Fibroblast of lung (primary cell): ENCODE data around the gene AGXT. TPM values are rescaled to one million over a fixed set of nuclear protein-coding genes. Genes with fewer than 3 reads are reported as not detected.
A peak's percentile ranks its signal among the peaks of the same experiment; 100 is the strongest.

Experiments used
- DNase-seq, 2 donors: peaks; one replicate each; pipeline versions ENCODE4 v3.0.0 to v3.0.0-alpha.2; 2010; ENCODE audit warnings: low read depth in 2 of 2
- H2AFZ ChIP-seq: 2 replicates; pipeline ENCODE4 v1.5.1; 2012; ENCODE audit warnings: low read length, control low read depth, inconsistent platforms
- H3K27ac ChIP-seq: 2 replicates; pipeline ENCODE4 v1.5.1; 2011; ENCODE audit warnings: low read length, control low read depth; ENCODE audit not compliant: insufficient read depth
- H3K27me3 ChIP-seq: 2 replicates; pipeline ENCODE4 v1.5.1; 2011; ENCODE audit warnings: mild to moderate bottlenecking, low read length; ENCODE audit not compliant: control insufficient read depth, insufficient read depth
- H3K36me3 ChIP-seq: 2 replicates; pipeline ENCODE4 v1.5.1; 2011; ENCODE audit warnings: low read length; ENCODE audit not compliant: control insufficient read depth, insufficient read depth
- H3K4me1 ChIP-seq: 2 replicates; pipeline ENCODE4 v1.5.1; 2011; ENCODE audit warnings: low read length; ENCODE audit not compliant: control insufficient read depth, insufficient read depth; ENCODE audit errors: extremely low read depth
- H3K4me2 ChIP-seq: 2 replicates; pipeline ENCODE4 v1.5.1; 2011; ENCODE audit warnings: low read length, control low read depth; ENCODE audit not compliant: insufficient read depth; ENCODE audit errors: extremely low read depth
- H3K4me3 ChIP-seq, 4 experiments: fragments of 200-600 bp in 1 of 4; sonication (generic) in 1 of 4; replicated peaks in 1 of 4; 2 replicates each; pipeline ENCODE4 v1.5.1; 2011 to 2016; ENCODE audit warnings: low read length in 4 of 4, low read depth in 3 of 4, mild to moderate bottlenecking in 3 of 4, control low read depth in 2 of 4, inconsistent platforms in 1 of 4, mixed read lengths in 1 of 4; ENCODE audit not compliant: insufficient read depth in 1 of 4; ENCODE audit errors: control extremely low read depth in 1 of 4
- H3K79me2 ChIP-seq: 2 replicates; pipeline ENCODE4 v1.5.1; 2012; ENCODE audit warnings: mild to moderate bottlenecking, low read length, inconsistent platforms; ENCODE audit not compliant: control insufficient read depth, insufficient read depth
- H3K9ac ChIP-seq: 2 replicates; pipeline ENCODE4 v1.5.1; 2011; ENCODE audit warnings: mild to moderate bottlenecking, low read length, control low read depth; ENCODE audit not compliant: insufficient read depth
- H3K9me3 ChIP-seq: 2 replicates; pipeline ENCODE4 v1.5.1; 2012; ENCODE audit warnings: low read depth, low read length; ENCODE audit not compliant: control insufficient read depth, insufficient read depth
- H4K20me1 ChIP-seq: 2 replicates; pipeline ENCODE4 v1.5.1; 2011; ENCODE audit warnings: low read length; ENCODE audit not compliant: control insufficient read depth, insufficient read depth; ENCODE audit errors: extremely low read depth
- EZH2 ChIP-seq: IDR thresholded peaks from 2 replicates; pipeline ENCODE4 v1.5.1; 2012; ENCODE audit warnings: low read length, control low read depth, mild to moderate bottlenecking; ENCODE audit errors: missing control alignments
- polyA plus RNA-seq, 2 donors: library from polyadenylated mRNA; depleted of rRNA in 1 of 2; stranded (reverse) in 1 of 2; unstranded in 1 of 2; fragments of >200 nt; gene quantifications; 2 replicates each; pipeline ENCODE4 v1.2.1, GENCODE V29; 2011 to 2012; ENCODE audit warnings: missing spikeins in 1 of 2
- total RNA-seq: library from RNA; depleted of rRNA; stranded (reverse); fragments of >200 nt; gene quantifications from 2 replicates; pipeline ENCODE4 v1.2.1, GENCODE V29; 2014
- TF ChIP-seq, protein P1 (sequence below), 2 donors: IDR thresholded peaks in 1 of 2; conservative IDR thresholded peaks in 1 of 2; 1 replicate in 1 of 2; 2 replicates in 1 of 2; pipeline ENCODE4 v1.5.1; 2011 to 2012; ENCODE audit warnings: low read length in 2 of 2, control low read depth in 1 of 2, inconsistent platforms in 1 of 2, low read depth in 1 of 2, mild to moderate bottlenecking in 1 of 2

The AGXT gene
- total and polyA plus RNA-seq, 2 donors (not counting 1 experiment from before 2014, with no cell fraction given), result not detected

DNA sequence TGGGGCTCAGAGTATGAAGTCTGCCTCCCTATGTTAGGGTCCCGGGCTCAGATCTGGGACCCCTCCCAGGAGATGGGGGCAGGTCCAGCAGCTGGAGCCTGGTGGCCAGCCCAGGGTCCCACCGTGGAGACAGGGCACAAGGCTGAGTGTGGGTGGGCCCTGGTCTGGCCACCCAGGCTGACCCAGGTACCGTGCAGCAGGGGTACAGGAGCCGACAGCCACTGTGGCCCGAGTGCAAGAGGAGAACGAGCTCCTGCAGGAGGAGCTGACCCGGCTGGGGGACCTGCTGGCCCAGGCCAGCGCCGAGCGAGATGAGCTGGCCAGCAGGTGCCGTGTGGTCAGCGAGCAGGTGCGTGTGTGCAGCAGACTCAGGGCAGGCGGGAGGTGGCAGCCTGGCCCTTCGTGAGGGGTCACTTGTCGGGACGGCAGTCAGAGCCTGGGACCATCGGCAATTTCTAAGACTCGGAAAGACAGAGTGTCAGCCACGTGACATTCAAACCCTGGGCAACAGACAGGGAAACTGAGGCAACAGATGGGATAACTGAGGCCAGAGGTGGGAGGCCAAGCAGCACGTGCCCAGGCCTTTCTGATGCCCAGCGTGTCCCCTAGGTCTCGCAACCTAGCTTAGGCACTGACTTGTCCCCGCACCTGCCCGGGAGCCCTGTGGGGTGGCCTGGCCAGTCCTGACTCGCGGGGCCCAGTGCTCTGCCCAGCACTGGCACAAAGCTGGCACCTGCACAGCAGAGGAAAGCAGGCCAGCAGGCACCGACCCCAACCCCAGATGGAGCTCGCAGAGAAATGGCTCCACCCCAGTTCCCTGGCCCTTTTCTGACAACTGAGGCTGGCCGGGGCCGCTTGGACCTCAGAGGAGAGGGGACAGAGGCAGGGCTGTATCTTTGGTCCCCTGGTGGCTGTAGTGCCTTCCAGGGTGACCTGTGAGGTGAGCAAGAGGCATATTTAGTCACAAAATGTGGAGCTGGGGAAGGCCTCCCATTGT lies 51.5 kb downstream of the AGXT start:
- Histone ChIP-seq H3K9ac (no peak overlapping the region), H2AFZ (no peak overlapping the region), H3K79me2 (no peaks in the 10 kb centered on the region), H4K20me1 (no peaks in the 10 kb centered on the region), H3K27me3 (no peaks in the 10 kb centered on the region), H3K4me1 (peaks cover 38% of the 10 kb centered on the region), H3K4me2 (no peak overlapping the region), H3K36me3 (no peaks in the 10 kb centered on the region), H3K27ac (peak overlapping the region; percentile 100), H3K9me3 (no peaks in the 10 kb centered on the region), H3K4me3 (no peak overlapping the region)
- TF ChIP-seq EZH2, result no peak
- TF ChIP-seq, protein P1, sequence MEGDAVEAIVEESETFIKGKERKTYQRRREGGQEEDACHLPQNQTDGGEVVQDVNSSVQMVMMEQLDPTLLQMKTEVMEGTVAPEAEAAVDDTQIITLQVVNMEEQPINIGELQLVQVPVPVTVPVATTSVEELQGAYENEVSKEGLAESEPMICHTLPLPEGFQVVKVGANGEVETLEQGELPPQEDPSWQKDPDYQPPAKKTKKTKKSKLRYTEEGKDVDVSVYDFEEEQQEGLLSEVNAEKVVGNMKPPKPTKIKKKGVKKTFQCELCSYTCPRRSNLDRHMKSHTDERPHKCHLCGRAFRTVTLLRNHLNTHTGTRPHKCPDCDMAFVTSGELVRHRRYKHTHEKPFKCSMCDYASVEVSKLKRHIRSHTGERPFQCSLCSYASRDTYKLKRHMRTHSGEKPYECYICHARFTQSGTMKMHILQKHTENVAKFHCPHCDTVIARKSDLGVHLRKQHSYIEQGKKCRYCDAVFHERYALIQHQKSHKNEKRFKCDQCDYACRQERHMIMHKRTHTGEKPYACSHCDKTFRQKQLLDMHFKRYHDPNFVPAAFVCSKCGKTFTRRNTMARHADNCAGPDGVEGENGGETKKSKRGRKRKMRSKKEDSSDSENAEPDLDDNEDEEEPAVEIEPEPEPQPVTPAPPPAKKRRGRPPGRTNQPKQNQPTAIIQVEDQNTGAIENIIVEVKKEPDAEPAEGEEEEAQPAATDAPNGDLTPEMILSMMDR (conservative IDR thresholded peaks at IDR 0.05 in 1 of 2, IDR thresholded peaks at IDR 0.05 in 1 of 2; ENCODE audit: low read depth in 1 of 2, low read length in 2 of 2), result no peak
- no peak for DNase-seq

DNA sequence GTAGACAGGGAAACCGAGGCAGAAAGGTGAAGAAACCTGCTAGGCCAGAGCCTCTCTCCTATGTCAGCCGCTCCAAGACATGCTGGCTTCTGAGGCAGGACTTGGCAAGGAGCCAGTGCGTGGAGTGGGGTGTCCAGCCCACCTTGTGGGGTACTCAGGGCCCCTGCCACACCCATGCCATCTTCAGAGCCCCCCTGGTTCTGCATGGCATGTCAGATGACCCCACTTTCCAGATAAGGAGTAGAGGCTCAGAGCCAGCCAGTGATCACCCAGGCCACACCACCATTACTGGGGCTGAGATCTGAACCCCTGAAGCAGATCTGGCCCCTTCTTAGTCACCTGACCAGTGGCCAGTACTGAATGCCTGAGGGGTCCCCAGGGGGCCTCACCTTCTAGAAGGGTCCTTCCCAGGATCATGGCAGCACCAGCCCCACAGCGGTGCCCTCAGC lies 52.2 kb downstream of the AGXT start:
- Histone ChIP-seq H3K27me3 (no peaks in the 10 kb centered on the region), H4K20me1 (no peaks in the 10 kb centered on the region), H3K27ac (peak overlapping the region; percentile 100), H3K9ac (peak overlapping the region; percentile 55), H3K9me3 (no peaks in the 10 kb centered on the region), H2AFZ (no peak overlapping the region), H3K36me3 (no peaks in the 10 kb centered on the region), H3K4me2 (peak overlapping the region; percentile 35), H3K4me1 (peaks cover 35% of the 10 kb centered on the region), H3K79me2 (no peaks in the 10 kb centered on the region), H3K4me3 (no peak overlapping the region)
- DNase-seq, result no peak
- TF ChIP-seq EZH2, result no peak
- TF ChIP-seq, protein P1 (conservative IDR thresholded peaks at IDR 0.05 in 1 of 2, IDR thresholded peaks at IDR 0.05 in 1 of 2; ENCODE audit: low read depth in 1 of 2, low read length in 2 of 2), result no peak

DNA sequence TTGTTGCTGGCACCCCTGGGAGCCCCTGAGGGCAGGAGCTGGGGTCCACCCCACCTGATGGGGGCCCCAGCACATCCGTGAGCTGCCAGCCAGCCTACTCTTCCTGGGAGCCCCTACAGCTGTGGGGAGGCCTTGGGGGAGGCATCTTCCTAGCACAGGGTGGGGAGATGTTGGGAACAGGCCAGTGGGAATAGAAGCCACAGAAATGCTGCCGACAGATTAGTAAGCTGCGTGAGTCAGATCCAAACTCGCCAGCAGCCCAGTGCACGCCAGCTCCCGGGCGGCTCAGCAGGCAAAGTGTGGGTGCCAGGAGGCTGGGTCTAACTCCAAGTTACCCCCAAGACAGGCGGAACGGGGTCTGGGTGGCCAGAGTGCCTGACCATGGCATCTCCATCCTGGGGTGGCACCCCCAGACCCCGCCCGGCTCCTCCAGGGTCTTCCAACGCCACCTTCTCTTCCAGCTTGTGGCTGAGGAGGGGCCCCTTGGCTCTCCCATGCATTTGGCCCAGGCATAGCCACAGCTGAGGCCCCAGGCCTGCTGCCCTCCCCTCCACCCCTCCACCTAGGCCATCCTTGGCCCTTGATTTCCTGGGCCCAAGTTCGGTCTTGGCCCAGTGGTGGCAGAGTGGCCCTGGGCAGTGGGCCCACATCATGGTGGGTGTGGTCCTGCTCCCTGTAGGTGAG lies 52.8 kb downstream of the AGXT start:
- no peak overlapping the region for H2AFZ ChIP-seq
- no peak overlapping the region for H3K4me3 ChIP-seq
- peak overlapping the region; percentile 35 for H3K4me2 ChIP-seq
- H3K9me3 ChIP-seq, result no peaks in the 10 kb centered on the region
- H3K36me3 ChIP-seq, result no peaks in the 10 kb centered on the region
- H3K27ac ChIP-seq, result peak overlapping the region; percentile 100
- peak; percentile 97 to 98 for DNase-seq
- H3K79me2 ChIP-seq, result no peaks in the 10 kb centered on the region
- H3K9ac ChIP-seq, result peak overlapping the region; percentile 62
- H3K27me3 ChIP-seq, result no peaks in the 10 kb centered on the region
- TF ChIP-seq EZH2, result no peak
- TF ChIP-seq, protein P1 (conservative IDR thresholded peaks at IDR 0.05 in 1 of 2, IDR thresholded peaks at IDR 0.05 in 1 of 2; ENCODE audit: low read depth in 1 of 2, low read length in 2 of 2), result no peak
- peaks cover 33% of the 10 kb centered on the region for H3K4me1 ChIP-seq
- no peaks in the 10 kb centered on the region for H4K20me1 ChIP-seq
